GM15510 (cell line): Measurements from ENCODE around the gene VSTM2B.

Experiments used
- POLR2A ChIP-seq: IDR thresholded peaks from 3 replicates; pipeline ENCODE4 v1.6.1; 2011; ENCODE audit warnings: borderline replicate concordance; ENCODE audit not compliant: insufficient read length; ENCODE audit errors: extremely low read depth

The VSTM2B gene

DNA sequence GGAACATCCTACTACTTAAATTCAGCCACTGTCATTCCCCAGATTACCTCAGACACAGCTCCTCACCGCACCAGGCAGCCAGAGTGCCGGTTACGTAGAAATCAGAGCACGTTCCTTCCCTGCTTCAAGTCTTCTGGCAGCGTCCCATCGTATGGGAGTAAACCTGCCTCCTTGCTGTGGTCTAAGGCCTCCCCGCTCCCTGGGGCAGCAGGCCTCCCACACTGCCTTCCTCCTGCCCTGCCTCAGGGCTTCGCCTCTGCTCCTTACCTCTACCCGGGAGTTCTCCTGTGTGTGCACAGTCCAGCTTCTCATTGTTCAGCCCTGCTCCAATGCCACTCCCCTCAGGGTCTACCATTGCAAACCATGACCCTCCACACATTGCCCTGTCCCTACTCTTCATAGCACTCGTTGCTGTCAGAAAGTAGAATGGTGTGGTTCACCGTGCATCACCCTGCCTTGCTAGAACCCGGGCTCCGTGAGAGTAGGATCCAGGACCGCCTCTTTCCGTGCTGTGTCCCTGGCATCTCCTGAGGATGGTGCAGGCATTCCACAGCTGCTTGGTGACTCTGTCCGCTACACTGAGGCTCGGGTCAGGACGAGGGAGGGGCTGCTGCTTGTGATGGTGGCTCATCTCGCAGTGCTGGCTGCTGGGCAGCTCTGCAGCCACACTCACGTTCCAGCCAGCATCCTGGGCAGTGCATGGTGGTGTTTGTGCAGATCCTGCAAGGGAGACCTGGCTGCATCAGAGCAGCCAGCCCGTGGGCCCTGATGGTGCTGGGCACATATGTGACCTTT is 87.2 kb downstream of the VSTM2B start:
- no peak for TF ChIP-seq POLR2A

DNA sequence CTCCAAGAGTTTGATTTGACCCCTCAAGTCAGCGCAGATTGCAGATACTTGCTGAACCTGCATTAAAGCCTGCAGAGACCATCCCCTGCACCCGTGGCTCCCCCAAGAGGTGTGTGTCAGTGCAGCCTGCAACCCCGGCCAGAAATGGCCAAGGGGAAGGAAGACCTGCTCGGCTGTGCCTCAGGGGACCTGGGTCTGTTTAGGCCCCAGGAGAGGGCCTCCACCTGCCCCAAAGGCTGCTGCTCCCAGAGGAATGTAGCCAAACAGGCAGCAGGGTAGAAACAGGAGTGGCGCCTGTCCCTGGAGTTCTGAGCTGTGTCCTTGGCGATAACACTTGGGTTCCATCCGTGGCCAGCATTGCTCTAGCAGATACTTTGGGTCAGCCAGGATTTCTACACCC is 88.3 kb downstream of the VSTM2B start:
- no peak for TF ChIP-seq POLR2A
